Measurements from ENCODE around the gene BLTP2.

Gene BLTP2

DNA sequence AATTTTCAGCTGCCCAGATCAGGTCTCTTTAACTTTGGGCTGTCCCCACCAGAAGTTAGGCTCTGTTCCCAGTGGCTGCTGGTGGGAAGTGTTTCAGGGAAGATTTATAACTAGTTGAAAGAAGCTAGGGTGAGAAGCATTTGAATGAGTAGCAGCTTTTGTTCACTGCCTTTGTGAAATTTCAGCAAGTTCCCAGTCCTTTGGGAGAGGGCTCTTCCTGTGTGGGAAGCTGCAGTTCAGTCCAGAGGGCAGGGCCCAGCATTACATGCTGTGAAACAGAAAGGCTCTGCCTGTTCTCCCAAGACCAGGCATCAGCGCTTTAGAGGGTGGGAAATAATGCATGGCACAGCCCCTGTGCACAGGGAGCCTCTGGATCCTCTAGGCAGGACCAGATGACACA, 48.9 kb upstream of the BLTP2 start:
- no peak for TF ChIP-seq ZNF555 (tag by site-specific recombination; conservative IDR thresholded peaks at IDR 0.05)
- TF ChIP-seq ZNF510 (tag by site-specific recombination; IDR thresholded peaks at IDR 0.05; ENCODE audit: insufficient replicate concordance): no peak
- no peak for TF ChIP-seq HOXC10 (CRISPR knock-in tag; IDR thresholded peaks at IDR 0.05)
- TF ChIP-seq, protein P1, sequence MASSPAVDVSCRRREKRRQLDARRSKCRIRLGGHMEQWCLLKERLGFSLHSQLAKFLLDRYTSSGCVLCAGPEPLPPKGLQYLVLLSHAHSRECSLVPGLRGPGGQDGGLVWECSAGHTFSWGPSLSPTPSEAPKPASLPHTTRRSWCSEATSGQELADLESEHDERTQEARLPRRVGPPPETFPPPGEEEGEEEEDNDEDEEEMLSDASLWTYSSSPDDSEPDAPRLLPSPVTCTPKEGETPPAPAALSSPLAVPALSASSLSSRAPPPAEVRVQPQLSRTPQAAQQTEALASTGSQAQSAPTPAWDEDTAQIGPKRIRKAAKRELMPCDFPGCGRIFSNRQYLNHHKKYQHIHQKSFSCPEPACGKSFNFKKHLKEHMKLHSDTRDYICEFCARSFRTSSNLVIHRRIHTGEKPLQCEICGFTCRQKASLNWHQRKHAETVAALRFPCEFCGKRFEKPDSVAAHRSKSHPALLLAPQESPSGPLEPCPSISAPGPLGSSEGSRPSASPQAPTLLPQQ (tag by site-specific recombination; IDR thresholded peaks at IDR 0.05): no peak
- TF ChIP-seq, protein P2, sequence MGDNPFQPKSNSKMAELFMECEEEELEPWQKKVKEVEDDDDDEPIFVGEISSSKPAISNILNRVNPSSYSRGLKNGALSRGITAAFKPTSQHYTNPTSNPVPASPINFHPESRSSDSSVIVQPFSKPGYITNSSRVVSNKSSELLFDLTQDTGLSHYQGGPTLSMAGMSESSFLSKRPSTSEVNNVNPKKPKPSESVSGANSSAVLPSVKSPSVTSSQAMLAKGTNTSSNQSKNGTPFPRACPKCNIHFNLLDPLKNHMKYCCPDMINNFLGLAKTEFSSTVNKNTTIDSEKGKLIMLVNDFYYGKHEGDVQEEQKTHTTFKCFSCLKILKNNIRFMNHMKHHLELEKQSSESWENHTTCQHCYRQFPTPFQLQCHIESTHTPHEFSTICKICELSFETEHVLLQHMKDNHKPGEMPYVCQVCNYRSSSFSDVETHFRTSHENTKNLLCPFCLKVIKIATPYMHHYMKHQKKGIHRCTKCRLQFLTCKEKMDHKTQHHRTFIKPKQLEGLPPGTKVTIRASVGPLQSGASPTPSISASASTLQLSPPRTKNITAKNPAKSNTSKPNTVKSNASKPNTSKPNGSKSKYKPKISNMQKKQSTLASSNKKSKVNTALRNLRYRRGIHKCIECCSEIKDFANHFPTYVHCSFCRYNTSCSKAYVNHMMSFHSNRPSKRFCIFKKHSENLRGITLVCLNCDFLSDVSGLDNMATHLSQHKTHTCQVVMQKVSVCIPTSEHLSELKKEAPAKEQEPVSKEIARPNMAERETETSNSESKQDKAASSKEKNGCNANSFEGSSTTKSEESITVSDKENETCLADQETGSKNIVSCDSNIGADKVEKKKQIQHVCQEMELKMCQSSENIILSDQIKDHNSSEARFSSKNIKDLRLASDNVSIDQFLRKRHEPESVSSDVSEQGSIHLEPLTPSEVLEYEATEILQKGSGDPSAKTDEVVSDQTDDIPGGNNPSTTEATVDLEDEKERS (tag by site-specific recombination; IDR thresholded peaks at IDR 0.05): no peak
- TF ChIP-seq ZNF792 (tag by site-specific recombination; IDR thresholded peaks at IDR 0.05): no peak
- TF ChIP-seq ZNF76 (tag by site-specific recombination; IDR thresholded peaks at IDR 0.05; ENCODE audit: borderline replicate concordance, low read depth): no peak
- no peak for TF ChIP-seq ZSCAN16 (tag by site-specific recombination; IDR thresholded peaks at IDR 0.05)
- no peak for TF ChIP-seq ZNF548 (tag by site-specific recombination; IDR thresholded peaks at IDR 0.05)
- TF ChIP-seq ZNF530 (tag by site-specific recombination; IDR thresholded peaks at IDR 0.05; ENCODE audit: low read depth): no peak
- no peak for TF ChIP-seq WT1 (tag by site-specific recombination; IDR thresholded peaks at IDR 0.05)
- TF ChIP-seq, protein P3, sequence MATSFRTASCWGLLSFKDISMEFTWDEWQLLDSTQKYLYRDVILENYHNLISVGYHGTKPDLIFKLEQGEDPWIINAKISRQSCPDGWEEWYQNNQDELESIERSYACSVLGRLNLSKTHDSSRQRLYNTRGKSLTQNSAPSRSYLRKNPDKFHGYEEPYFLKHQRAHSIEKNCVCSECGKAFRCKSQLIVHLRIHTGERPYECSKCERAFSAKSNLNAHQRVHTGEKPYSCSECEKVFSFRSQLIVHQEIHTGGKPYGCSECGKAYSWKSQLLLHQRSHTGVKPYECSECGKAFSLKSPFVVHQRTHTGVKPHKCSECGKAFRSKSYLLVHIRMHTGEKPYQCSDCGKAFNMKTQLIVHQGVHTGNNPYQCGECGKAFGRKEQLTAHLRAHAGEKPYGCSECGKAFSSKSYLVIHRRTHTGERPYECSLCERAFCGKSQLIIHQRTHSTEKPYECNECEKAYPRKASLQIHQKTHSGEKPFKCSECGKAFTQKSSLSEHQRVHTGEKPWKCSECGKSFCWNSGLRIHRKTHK (tag by site-specific recombination; IDR thresholded peaks at IDR 0.05): no peak
- CTCF ChIA-PET: interaction anchor here (0.6 to 1.5 kb wide), 4 partner anchors 19 to 47 kb away, joined by 3 to 6 read pairs (median 4); partner anchors contain the start of gene TLCD1
- H3K36me3 ChIP-seq (ENCODE audit: control insufficient read depth in 2 of 2, insufficient read depth in 1 of 2, low read length in 2 of 2): peaks cover 73 to 97% of the 10 kb centered on the region in 2 experiments
- no peak overlapping the region for H3K27ac ChIP-seq (ENCODE audit: extremely low read depth, low read depth, low read length)
- POLR2A ChIA-PET: interaction anchor here (0.6 to 4.1 kb wide), 4 partner anchors 13 to 86 kb away, joined by 3 to 10 read pairs (median 6); partner anchors contain the start of gene RPL23A
- H3K9me3 ChIP-seq (ENCODE audit: control insufficient read depth, insufficient read depth, low read depth, low read length): no peaks in the 10 kb centered on the region
- no peaks in the 10 kb centered on the region for H3K4me1 ChIP-seq (ENCODE audit: control insufficient read depth, insufficient read depth, low read length)
- H3K4me3 ChIP-seq (ENCODE audit: low read depth, low read length): no peak overlapping the region

DNA sequence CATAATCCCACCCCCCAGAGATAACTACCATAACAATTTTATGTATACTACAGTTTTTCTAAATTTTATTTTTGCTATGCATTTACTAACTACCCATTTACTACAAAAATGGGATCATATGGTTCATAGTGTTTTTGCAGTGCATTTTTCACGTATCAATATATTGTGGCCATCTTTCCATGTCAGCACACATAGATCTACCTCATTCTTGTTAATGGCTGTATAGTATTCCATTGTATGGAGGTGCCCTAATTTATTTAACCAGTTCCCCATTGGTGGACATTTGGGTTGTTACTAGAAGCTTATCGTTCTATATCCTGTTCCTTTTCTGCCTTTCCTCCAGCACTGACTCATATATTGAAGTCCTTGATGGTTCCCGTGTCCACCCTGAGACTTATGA, 44.1 kb upstream of the BLTP2 start:
- no peak overlapping the region for H3K4me3 ChIP-seq (ENCODE audit: low read depth, low read length)
- H3K9me3 ChIP-seq (ENCODE audit: control insufficient read depth, insufficient read depth, low read depth, low read length): no peaks in the 10 kb centered on the region
- peaks cover 78 to 97% of the 10 kb centered on the region in 2 experiments for H3K36me3 ChIP-seq (ENCODE audit: control insufficient read depth in 2 of 2, insufficient read depth in 1 of 2, low read length in 2 of 2)
- ChIA-PET POLR2A (interaction anchor here (1.7 to 2.2 kb wide), 2 partner anchors 14 to 16 kb away, joined by 5 to 6 read pairs; no protein-coding TSS in a partner anchor), CTCF (interaction anchor here (0.8 to 1.2 kb wide), 4 partner anchors 22 to 61 kb away, joined by 3 to 4 read pairs (median 3); no protein-coding TSS in a partner anchor)
- no peak overlapping the region for H3K27ac ChIP-seq (ENCODE audit: extremely low read depth, low read depth, low read length)
- TF ChIP-seq REPIN1 (tag by site-specific recombination; IDR thresholded peaks at IDR 0.05; ENCODE audit: low read depth) (no peak), ZNF146 (tag by site-specific recombination; IDR thresholded peaks at IDR 0.05) (peak; percentile 99)
- TF ChIP-seq, protein P4, sequence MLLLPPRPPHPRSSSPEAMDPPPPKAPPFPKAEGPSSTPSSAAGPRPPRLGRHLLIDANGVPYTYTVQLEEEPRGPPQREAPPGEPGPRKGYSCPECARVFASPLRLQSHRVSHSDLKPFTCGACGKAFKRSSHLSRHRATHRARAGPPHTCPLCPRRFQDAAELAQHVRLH (tag by site-specific recombination; IDR thresholded peaks at IDR 0.05): 0 out of 2 replicates have a peak, but pooled peaks have one; percentile 23
- no peaks in the 10 kb centered on the region for H3K4me1 ChIP-seq (ENCODE audit: control insufficient read depth, insufficient read depth, low read length)
